GM21390 (cell line): Measurements from ENCODE around the gene HPCAL1.

Experiments
- ATAC-seq: cut with Tn5 transposase; IDR thresholded peaks from one replicate; pipeline ENCODE4 v1.9.1; 2021; ENCODE audit not compliant: unreplicated experiment

Gene HPCAL1

GRCh38 chr2:10300997-10301940 is 1.4 kb upstream of the HPCAL1 start:
- ATAC-seq: no peak

- ATAC-seq: no peak
These were observed 694 bp upstream of the HPCAL1 start for GRCh38 chr2:10301941-10302478.

- ATAC-seq: no peak
These were observed 533 bp downstream of the HPCAL1 start for GRCh38 chr2:10303181-10303693.

GRCh38 chr2:10303694-10304378 is 1.1 kb downstream of the HPCAL1 start:
- ATAC-seq: peak; percentile 23

- ATAC-seq: no peak
These were observed 2.0 kb downstream of the HPCAL1 start for GRCh38 chr2:10304458-10305253.

GRCh38 chr2:10305254-10305635 is 2.5 kb downstream of the HPCAL1 start:
- ATAC-seq: no peak

GRCh38 chr2:10305715-10306114 is 3.0 kb downstream of the HPCAL1 start:
- ATAC-seq: no peak

DNA sequence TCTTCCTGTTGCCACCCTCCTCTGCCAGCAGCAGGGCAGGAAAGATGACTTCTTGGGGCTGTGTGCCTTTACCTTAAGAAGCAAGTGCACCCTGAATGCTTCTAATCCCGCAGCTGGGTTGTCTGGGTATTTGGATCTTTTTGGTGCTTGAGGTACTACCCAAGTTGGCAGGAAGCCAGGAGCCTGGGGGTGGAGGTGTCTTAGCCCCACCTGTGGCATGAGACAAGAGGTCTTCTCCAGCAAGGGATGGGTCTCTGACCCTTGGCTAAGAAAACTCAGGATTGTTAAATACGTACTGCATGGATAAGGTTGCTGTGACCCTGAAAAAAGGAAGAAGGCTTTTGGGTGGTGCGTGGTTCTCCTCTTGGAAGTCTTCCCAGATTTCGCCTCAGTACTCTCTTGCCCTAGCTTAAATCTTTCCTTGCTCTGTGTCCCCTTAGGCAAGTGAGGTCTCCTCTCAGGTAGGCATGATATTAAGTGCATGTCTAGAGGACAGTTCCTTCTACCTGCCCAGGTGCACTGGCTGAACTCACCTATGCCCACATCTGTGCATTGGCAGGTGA is 4.3 kb downstream of the HPCAL1 start:
- no peak for ATAC-seq

- ATAC-seq: no peak
These were observed 5.0 kb downstream of the HPCAL1 start for GRCh38 chr2:10307561-10308156.

GRCh38 chr2:10308866-10309265 is 6.2 kb downstream of the HPCAL1 start:
- no peak for ATAC-seq

GRCh38 chr2:10309286-10309685 is 6.6 kb downstream of the HPCAL1 start:
- no peak for ATAC-seq

GRCh38 chr2:10310309-10310888 is 7.7 kb downstream of the HPCAL1 start:
- ATAC-seq: no peak

GRCh38 chr2:10311736-10312135 is 9.0 kb downstream of the HPCAL1 start:
- no peak for ATAC-seq

DNA sequence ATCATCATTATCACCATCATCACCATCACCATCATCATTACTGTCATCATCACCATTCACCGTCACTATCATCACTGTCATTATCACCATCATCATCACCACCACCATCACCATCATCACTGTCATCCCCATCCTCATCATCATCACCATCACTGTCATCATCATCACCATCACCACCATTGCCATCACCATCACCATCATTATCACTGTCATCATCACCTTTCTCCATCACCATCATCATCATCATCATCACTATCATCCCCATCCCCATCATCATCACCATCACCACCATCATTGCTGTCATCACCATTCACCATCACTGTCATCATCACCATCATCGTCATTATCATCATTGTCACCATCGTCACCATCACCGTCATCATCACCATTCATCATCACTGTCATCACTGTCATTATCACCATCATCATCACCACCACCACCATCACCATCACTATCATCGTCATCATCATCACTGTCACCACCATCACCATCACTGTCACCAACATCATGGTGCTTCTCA is 9.8 kb downstream of the HPCAL1 start:
- no peak for ATAC-seq

- ATAC-seq: no peak
These were observed 13.6 kb downstream of the HPCAL1 start for GRCh38 chr2:10316336-10316735.

GRCh38 chr2:10316860-10317259 is 14.2 kb downstream of the HPCAL1 start:
- no peak for ATAC-seq

- no peak for ATAC-seq
These were observed 14.9 kb downstream of the HPCAL1 start for GRCh38 chr2:10317646-10318045.

DNA sequence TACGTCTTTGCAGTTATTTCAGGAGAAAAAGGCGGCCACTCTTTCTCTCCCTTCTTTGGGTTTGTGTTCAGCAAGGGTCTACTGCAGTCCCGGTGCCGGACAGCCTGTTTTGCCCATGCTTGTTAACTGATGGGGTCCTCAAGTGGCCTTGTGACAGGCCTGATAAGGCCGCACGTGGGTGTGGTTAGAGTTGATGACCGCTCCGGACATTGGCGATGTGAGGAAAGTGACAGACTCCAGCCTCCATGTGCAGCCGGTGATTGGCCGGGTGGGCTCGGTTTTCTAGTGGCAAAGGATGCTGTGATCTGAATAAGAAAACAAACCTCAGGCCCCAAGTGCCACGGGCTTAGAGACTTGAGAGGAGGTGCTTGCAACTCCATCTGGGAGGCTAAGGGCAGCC is 15.6 kb downstream of the HPCAL1 start:
- ATAC-seq: no peak

- no peak for ATAC-seq
These were observed 17.3 kb downstream of the HPCAL1 start for GRCh38 chr2:10319892-10320574.
